Panc1 (cell line): ENCODE measurements around the gene CYSTM1. TPM values are rescaled to one million over a fixed set of nuclear protein-coding genes. Genes with fewer than 3 reads are reported as not detected.

ENCODE experiments used
- ATAC-seq: fragments of 200-7000 bp; cut with Tn5 transposase; 2 replicates; pipeline ENCODE4 v1.9.1; 2020; ENCODE audit warnings: mild to moderate bottlenecking, moderate library complexity
- BruUV-seq: library from RNA; stranded (reverse); fragments of 400-500 nt; replicated peaks from 2 replicates; lab custom pipeline; 2021; lab: Mats Ljungman, UMichigan
- CTCF ChIA-PET: fragments of 300-600 bp; sonication (Branson Sonifier 250); formaldehyde crosslinking; loops from one replicate; lab custom pipeline; 2022; ENCODE audit warnings: antibody characterized with exemption; lab: Charles Lee
- POLR2A ChIA-PET: fragments of 300-600 bp; sonication (Branson Sonifier 250); formaldehyde crosslinking; loops from one replicate; lab custom pipeline; 2022; ENCODE audit warnings: antibody characterized with exemption; lab: Charles Lee
- DNase-seq: peaks from one replicate; pipeline ENCODE4 v3.0.0-alpha.2; 2010; ENCODE audit warnings: low read depth, low spot score
- H3K27ac ChIP-seq: 2 replicates; pipeline ENCODE4 v1.5.1; 2011; ENCODE audit warnings: mild to moderate bottlenecking, low read length, inconsistent platforms
- H3K27me3 ChIP-seq: fragments of 200-500 bp; sonication (Bioruptor generic); 2 replicates; pipeline ENCODE4 v1.6.0; 2014; ENCODE audit warnings: low read length, inconsistent platforms; ENCODE audit not compliant: control insufficient read depth, insufficient read depth
- H3K36me3 ChIP-seq: fragments of 200-500 bp; sonication (Bioruptor generic); 2 replicates; pipeline ENCODE4 v1.5.1; 2014; ENCODE audit warnings: inconsistent platforms, mild to moderate bottlenecking, low read length, moderate library complexity; ENCODE audit not compliant: control insufficient read depth, insufficient read depth
- H3K4me1 ChIP-seq: 2 replicates; pipeline ENCODE4 v1.5.1; 2011; ENCODE audit warnings: inconsistent platforms, mild to moderate bottlenecking, low read length, moderate library complexity; ENCODE audit not compliant: control insufficient read depth, insufficient read depth
- H3K4me3 ChIP-seq, 2 experiments: 2 replicates each; pipeline ENCODE4 v1.5.1; 2011 to 2012; ENCODE audit warnings: low read depth in 2 of 2, low read length in 2 of 2, mild to moderate bottlenecking in 2 of 2, inconsistent platforms in 1 of 2, moderate library complexity in 1 of 2
- H3K9me3 ChIP-seq: fragments of 200-500 bp; sonication (Bioruptor generic); 2 replicates; pipeline ENCODE4 v1.5.1; 2014; ENCODE audit warnings: low read depth, mild to moderate bottlenecking, inconsistent platforms, low read length, moderate library complexity; ENCODE audit not compliant: control insufficient read depth, insufficient read depth
- POLR2AphosphoS5 ChIP-seq: IDR thresholded peaks from 2 replicates; pipeline ENCODE4 v1.6.1; 2012; ENCODE audit warnings: mild to moderate bottlenecking, low read depth, low read length, moderate library complexity
- SIN3A ChIP-seq: IDR thresholded peaks from 2 replicates; pipeline ENCODE4 v1.6.1; 2012; ENCODE audit warnings: low read depth, mild to moderate bottlenecking, low read length, moderate library complexity, borderline replicate concordance; ENCODE audit not compliant: insufficient read depth
- TCF7L2 ChIP-seq: IDR thresholded peaks from 2 replicates; pipeline ENCODE4 v1.6.1; 2011; ENCODE audit warnings: mild to moderate bottlenecking, low read depth, low read length, inconsistent platforms
- in situ Hi-C: cut with HindIII; loops from 2 replicates; pipeline ENCODE4 v1.10.0; 2016; ENCODE audit warnings: low sequenced_read_pairs, low pct_unique_long_range_greater_than_20kb
- intact Hi-C: fragments of 100-400 bp; cut with micrococcal nuclease; formaldehyde crosslinking; loops from one replicate; pipeline ENCODE4 v1.10.0; 2022; ENCODE audit not compliant: unreplicated experiment
- total RNA-seq: library from RNA; stranded (reverse); gene quantifications from one replicate; pipeline ENCODE4 v1.2.1, GENCODE V29; 2021; ENCODE audit not compliant: unreplicated experiment
- TF ChIP-seq, protein P1 (sequence below), 2 experiments: IDR thresholded peaks; 2 replicates each; pipeline ENCODE4 v1.6.1; 2011 to 2012; ENCODE audit warnings: low read depth in 2 of 2, control low read depth in 1 of 2, low read length in 1 of 2, mild to moderate bottlenecking in 1 of 2, moderate library complexity in 1 of 2; ENCODE audit not compliant: insufficient read depth in 1 of 2
- TF ChIP-seq, protein P2 (sequence below): fragments of 450-650 bp; IDR thresholded peaks from 2 replicates; pipeline ENCODE4 v1.5.1; 2017; ENCODE audit warnings: mild to moderate bottlenecking

The CYSTM1 gene
- total RNA-seq, 1 experiment from 2014 or later = 126 TPM

DNA sequence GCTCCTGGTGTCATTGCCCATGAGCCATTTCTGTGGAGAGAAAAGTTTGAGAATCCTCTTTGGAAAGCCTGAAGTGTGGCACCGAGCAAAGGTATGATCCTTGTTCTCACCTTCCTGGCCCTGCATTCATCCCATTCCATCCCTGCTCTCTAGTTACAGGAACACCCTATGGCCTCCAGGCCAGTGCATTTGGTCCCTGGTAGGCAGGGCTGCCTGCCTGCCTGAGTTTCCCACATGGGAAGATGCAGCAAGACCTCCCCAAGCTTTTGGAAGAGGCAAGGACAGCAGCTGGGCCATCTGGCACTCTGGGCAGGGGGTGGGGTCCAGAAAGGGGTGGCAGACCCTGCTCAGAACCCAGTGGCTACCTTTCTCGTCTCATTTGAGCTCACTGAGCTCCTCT, 24.8 kb upstream of the CYSTM1 start:
- CTCF ChIA-PET = no interaction called here
- Histone ChIP-seq H3K27me3 (no peaks in the 10 kb centered on the region), H3K4me1 (peaks cover 4% of the 10 kb centered on the region; the same call in 1 of the 2 replicates), H3K36me3 (no peaks in the 10 kb centered on the region), H3K9me3 (no peaks in the 10 kb centered on the region), H3K27ac (no peak overlapping the region), H3K4me3 (no peak overlapping the region)
- in situ Hi-C loops = no loop called here
- TF ChIP-seq SIN3A (no peak), TCF7L2 (no peak), POLR2AphosphoS5 (no peak)
- TF ChIP-seq, protein P1, sequence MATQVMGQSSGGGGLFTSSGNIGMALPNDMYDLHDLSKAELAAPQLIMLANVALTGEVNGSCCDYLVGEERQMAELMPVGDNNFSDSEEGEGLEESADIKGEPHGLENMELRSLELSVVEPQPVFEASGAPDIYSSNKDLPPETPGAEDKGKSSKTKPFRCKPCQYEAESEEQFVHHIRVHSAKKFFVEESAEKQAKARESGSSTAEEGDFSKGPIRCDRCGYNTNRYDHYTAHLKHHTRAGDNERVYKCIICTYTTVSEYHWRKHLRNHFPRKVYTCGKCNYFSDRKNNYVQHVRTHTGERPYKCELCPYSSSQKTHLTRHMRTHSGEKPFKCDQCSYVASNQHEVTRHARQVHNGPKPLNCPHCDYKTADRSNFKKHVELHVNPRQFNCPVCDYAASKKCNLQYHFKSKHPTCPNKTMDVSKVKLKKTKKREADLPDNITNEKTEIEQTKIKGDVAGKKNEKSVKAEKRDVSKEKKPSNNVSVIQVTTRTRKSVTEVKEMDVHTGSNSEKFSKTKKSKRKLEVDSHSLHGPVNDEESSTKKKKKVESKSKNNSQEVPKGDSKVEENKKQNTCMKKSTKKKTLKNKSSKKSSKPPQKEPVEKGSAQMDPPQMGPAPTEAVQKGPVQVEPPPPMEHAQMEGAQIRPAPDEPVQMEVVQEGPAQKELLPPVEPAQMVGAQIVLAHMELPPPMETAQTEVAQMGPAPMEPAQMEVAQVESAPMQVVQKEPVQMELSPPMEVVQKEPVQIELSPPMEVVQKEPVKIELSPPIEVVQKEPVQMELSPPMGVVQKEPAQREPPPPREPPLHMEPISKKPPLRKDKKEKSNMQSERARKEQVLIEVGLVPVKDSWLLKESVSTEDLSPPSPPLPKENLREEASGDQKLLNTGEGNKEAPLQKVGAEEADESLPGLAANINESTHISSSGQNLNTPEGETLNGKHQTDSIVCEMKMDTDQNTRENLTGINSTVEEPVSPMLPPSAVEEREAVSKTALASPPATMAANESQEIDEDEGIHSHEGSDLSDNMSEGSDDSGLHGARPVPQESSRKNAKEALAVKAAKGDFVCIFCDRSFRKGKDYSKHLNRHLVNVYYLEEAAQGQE (IDR thresholded peaks at IDR 0.05; ENCODE audit: insufficient read depth in 1 of 2, low read depth in 2 of 2, low read length in 1 of 2) = no peak
- DNase-seq (no peak), ATAC-seq (no peak)
- BruUV-seq = no TSS peak
- intact Hi-C loops = loop anchor here (10.0 kb wide), 1 partner anchor 165 kb away; no protein-coding TSS in a partner anchor
- POLR2A ChIA-PET = no interaction called here

DNA sequence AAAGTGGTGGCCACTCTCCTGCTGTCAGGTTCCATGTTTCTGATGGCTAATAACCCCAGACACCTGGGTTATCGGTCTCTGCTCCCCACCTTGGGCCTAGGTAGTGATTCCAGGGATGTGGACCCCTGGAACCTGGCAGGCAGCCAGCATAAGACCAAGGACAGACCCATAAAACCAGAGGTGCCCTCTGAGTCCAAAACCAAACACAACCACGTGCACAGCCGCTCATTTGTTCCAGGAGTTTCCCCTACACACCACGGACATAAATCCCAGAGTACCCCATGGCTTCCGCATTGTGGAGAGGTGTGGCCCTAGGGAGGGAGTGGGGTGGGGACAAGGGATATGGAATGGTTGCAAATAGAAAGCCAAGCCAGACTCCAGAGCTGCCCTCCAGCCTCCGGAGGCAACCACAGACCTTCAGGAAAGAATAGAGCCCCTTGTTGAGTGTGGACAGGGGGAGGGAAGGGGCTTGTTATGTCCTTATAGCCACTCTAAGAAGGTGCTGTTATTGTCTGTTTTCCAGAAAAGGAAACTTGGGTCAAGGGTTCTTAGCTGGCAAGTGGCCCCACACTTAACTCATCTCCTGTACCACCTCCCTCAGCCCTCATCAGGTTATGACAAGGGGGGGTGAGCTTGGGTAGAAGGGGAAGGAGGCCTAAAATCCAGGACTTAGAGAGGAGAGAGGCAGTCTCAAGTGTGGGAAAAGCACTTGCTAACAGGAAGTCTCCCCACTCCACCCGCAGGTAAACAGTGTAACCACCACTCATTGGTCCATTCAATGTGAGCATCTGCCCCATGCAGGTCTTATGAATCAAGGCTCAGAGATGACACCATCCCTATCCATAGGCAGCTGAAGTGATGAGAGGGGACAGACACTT, 23.6 kb upstream of the CYSTM1 start:
- TSS peak; percentile 24 for BruUV-seq
- no peaks in the 10 kb centered on the region for H3K9me3 ChIP-seq
- no peak overlapping the region for H3K27ac ChIP-seq
- H3K36me3 ChIP-seq = no peaks in the 10 kb centered on the region
- TF ChIP-seq, protein P2, sequence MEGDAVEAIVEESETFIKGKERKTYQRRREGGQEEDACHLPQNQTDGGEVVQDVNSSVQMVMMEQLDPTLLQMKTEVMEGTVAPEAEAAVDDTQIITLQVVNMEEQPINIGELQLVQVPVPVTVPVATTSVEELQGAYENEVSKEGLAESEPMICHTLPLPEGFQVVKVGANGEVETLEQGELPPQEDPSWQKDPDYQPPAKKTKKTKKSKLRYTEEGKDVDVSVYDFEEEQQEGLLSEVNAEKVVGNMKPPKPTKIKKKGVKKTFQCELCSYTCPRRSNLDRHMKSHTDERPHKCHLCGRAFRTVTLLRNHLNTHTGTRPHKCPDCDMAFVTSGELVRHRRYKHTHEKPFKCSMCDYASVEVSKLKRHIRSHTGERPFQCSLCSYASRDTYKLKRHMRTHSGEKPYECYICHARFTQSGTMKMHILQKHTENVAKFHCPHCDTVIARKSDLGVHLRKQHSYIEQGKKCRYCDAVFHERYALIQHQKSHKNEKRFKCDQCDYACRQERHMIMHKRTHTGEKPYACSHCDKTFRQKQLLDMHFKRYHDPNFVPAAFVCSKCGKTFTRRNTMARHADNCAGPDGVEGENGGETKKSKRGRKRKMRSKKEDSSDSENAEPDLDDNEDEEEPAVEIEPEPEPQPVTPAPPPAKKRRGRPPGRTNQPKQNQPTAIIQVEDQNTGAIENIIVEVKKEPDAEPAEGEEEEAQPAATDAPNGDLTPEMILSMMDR = no peak
- TF ChIP-seq, protein P1 (IDR thresholded peaks at IDR 0.05; ENCODE audit: insufficient read depth in 1 of 2, low read depth in 2 of 2, low read length in 1 of 2) = no peak
- TF ChIP-seq POLR2AphosphoS5 (no peak), SIN3A (no peak), TCF7L2 (no peak)
- H3K4me1 ChIP-seq = no peaks in the 10 kb centered on the region; the same call in 1 of the 2 replicates
- intact Hi-C loops = loop anchor here (10.0 kb wide), 1 partner anchor 167 kb away; no protein-coding TSS in a partner anchor
- H3K27me3 ChIP-seq = no peaks in the 10 kb centered on the region
- H3K4me3 ChIP-seq = no peak overlapping the region
- ChIA-PET POLR2A (interaction anchor here (0.6 kb wide), 1 partner anchor 33 kb away, joined by 6 read pairs; no protein-coding TSS in a partner anchor), CTCF (interaction anchor here (0.6 kb wide), 1 partner anchor 306 kb away, joined by 6 read pairs; no protein-coding TSS in a partner anchor)
- ATAC-seq (no peak), DNase-seq (no peak)
- in situ Hi-C loops = no loop called here
